Measurements from ENCODE around the gene CSE1L. TPM values are rescaled to one million over a fixed set of nuclear protein-coding genes. Genes with fewer than 3 reads are reported as not detected.
"Not testable (repeated sequence)": the region's sequence is repeated elsewhere in the genome, so short reads cannot be mapped to it uniquely, and the experiment has no call there.

Gene CSE1L
- polyA plus RNA-seq (ENCODE audit: insufficient read length in 12 of 12): 10 to 100 TPM in 11 of 12 donors, not detected in 1; 35.7 to 77.6 (median 70.7) TPM
- long read RNA-seq, donor 1, transcript CSE1L-201 (25 exons, 3,553 nt): major isoform, 8 of 106 reads
- long read RNA-seq, donor 1, partial matches to known transcripts: 98 of 106 reads
- long read RNA-seq, donor 1, other reads (novel, unspliced or antisense): 0 of 106 reads
- long read RNA-seq, donor 2, transcript CSE1L-201 (25 exons, 3,553 nt): major isoform, 19 of 52 reads
- long read RNA-seq, donor 2, partial matches to known transcripts: 33 of 52 reads
- long read RNA-seq, donor 2, other reads (novel, unspliced or antisense): 0 of 52 reads
- long read RNA-seq, donor 3, transcript CSE1L-201 (25 exons, 3,553 nt): major isoform, 5 of 29 reads
- long read RNA-seq, donor 3, partial matches to known transcripts: 24 of 29 reads
- long read RNA-seq, donor 3, other reads (novel, unspliced or antisense): 0 of 29 reads
- long read RNA-seq, donor 4, transcript CSE1L-201 (25 exons, 3,553 nt): major isoform, 9 of 29 reads
- long read RNA-seq, donor 4, partial matches to known transcripts: 20 of 29 reads
- long read RNA-seq, donor 4, other reads (novel, unspliced or antisense): 0 of 29 reads
- long read RNA-seq, donor 5, transcript CSE1L-201 (25 exons, 3,553 nt): major isoform, 16 of 131 reads
- long read RNA-seq, donor 5, partial matches to known transcripts: 115 of 131 reads
- long read RNA-seq, donor 5, other reads (novel, unspliced or antisense): 0 of 131 reads
- long read RNA-seq, donor 6, transcript CSE1L-201 (25 exons, 3,553 nt): major isoform, 7 of 26 reads
- long read RNA-seq, donor 6, partial matches to known transcripts: 19 of 26 reads
- long read RNA-seq, donor 6, other reads (novel, unspliced or antisense): 0 of 26 reads
- long read RNA-seq, donor 7, transcript CSE1L-201 (25 exons, 3,553 nt): major isoform, 6 of 24 reads
- long read RNA-seq, donor 7, partial matches to known transcripts: 18 of 24 reads
- long read RNA-seq, donor 7, other reads (novel, unspliced or antisense): 0 of 24 reads
- long read RNA-seq, donor 8, transcript CSE1L-201 (25 exons, 3,553 nt): major isoform, 11 of 98 reads
- long read RNA-seq, donor 8, partial matches to known transcripts: 87 of 98 reads
- long read RNA-seq, donor 8, other reads (novel, unspliced or antisense): 0 of 98 reads
- long read RNA-seq, donor 9, partial matches to known transcripts: 31 of 36 reads
- long read RNA-seq, donor 9, other reads (novel, unspliced or antisense): 0 of 36 reads
- long read RNA-seq, donor 10, transcript CSE1L-201 (25 exons, 3,553 nt): major isoform, 13 of 76 reads
- long read RNA-seq, donor 10, partial matches to known transcripts: 63 of 76 reads
- long read RNA-seq, donor 10, other reads (novel, unspliced or antisense): 0 of 76 reads
- long read RNA-seq, donor 11, transcript CSE1L-201 (25 exons, 3,553 nt): major isoform, 13 of 83 reads
- long read RNA-seq, donor 11, partial matches to known transcripts: 70 of 83 reads
- long read RNA-seq, donor 11, other reads (novel, unspliced or antisense): 0 of 83 reads

- DNase-seq: peak; percentile 98
These were observed at the start of gene CSE1L for GRCh38 chr20:49046087-49046900. TSS of gene CSE1L (plus strand) at chr20:49046312. CDS start at chr20:49058464, 12,152 bp downstream.

GRCh38 chr20:48999890-49000870 lies 45.9 kb upstream of the CSE1L start:
- peak; percentile 18 for DNase-seq

- DNase-seq: no peak
These were observed 44.4 kb upstream of the CSE1L start for GRCh38 chr20:49001741-49002140.

GRCh38 chr20:49006446-49006980 lies 39.6 kb upstream of the CSE1L start:
- DNase-seq: no peak

GRCh38 chr20:49009899-49010631 lies 36.0 kb upstream of the CSE1L start:
- DNase-seq: no peak

- no peak for DNase-seq
These were observed 21.9 kb upstream of the CSE1L start for GRCh38 chr20:49024220-49024619.

- DNase-seq: not testable (repeated sequence)
These were observed 17.9 kb upstream of the CSE1L start for GRCh38 chr20:49028177-49028576.

- no peak for DNase-seq
These were observed 17.4 kb upstream of the CSE1L start for GRCh38 chr20:49028684-49029083.

GRCh38 chr20:49029203-49029602 lies 16.9 kb upstream of the CSE1L start:
- no peak for DNase-seq

GRCh38 chr20:49030954-49031619 lies 15.0 kb upstream of the CSE1L start:
- DNase-seq: no peak

GRCh38 chr20:49032455-49032854 lies 13.7 kb upstream of the CSE1L start:
- DNase-seq: no peak

GRCh38 chr20:49034070-49034732 lies 11.9 kb upstream of the CSE1L start:
- DNase-seq: no peak

- DNase-seq: no peak
These were observed 8.1 kb upstream of the CSE1L start for GRCh38 chr20:49037962-49038387.

GRCh38 chr20:49039854-49040253 lies 6.3 kb upstream of the CSE1L start:
- DNase-seq: no peak

GRCh38 chr20:49043000-49043399 lies 3.1 kb upstream of the CSE1L start:
- no peak for DNase-seq

GRCh38 chr20:49045440-49046086 lies 549 bp upstream of the CSE1L start:
- no peak for DNase-seq
